Testis (tissue), 2 donors: ENCODE measurements around the gene AMBRA1.

Experiments
- POLR2A ChIP-seq: fragments of 450-650 bp; IDR thresholded peaks from one replicate; pipeline ENCODE4 v1.6.1; 2017; ENCODE audit warnings: antibody characterized with exemption, mild to moderate bottlenecking, moderate library complexity
- TF ChIP-seq, protein P1 (sequence below), 3 experiments: fragments of 450-650 bp in 2 of 3; fragments of 200-600 bp in 1 of 3; sonication (generic) in 1 of 3; IDR thresholded peaks; one replicate each; pipeline ENCODE4 v1.5.1; 2016 to 2019; ENCODE audit warnings: antibody characterized with exemption in 3 of 3, mild to moderate bottlenecking in 2 of 3, moderate library complexity in 1 of 3

- TF ChIP-seq, protein P1, sequence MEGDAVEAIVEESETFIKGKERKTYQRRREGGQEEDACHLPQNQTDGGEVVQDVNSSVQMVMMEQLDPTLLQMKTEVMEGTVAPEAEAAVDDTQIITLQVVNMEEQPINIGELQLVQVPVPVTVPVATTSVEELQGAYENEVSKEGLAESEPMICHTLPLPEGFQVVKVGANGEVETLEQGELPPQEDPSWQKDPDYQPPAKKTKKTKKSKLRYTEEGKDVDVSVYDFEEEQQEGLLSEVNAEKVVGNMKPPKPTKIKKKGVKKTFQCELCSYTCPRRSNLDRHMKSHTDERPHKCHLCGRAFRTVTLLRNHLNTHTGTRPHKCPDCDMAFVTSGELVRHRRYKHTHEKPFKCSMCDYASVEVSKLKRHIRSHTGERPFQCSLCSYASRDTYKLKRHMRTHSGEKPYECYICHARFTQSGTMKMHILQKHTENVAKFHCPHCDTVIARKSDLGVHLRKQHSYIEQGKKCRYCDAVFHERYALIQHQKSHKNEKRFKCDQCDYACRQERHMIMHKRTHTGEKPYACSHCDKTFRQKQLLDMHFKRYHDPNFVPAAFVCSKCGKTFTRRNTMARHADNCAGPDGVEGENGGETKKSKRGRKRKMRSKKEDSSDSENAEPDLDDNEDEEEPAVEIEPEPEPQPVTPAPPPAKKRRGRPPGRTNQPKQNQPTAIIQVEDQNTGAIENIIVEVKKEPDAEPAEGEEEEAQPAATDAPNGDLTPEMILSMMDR (IDR thresholded peaks at IDR 0.05) = no peak
- TF ChIP-seq POLR2A = no peak
Measured at GRCh38 chr11:46373787-46374740, 219.8 kb downstream of the AMBRA1 start.
